ENCODE data around the gene ATP2B2.

DNA sequence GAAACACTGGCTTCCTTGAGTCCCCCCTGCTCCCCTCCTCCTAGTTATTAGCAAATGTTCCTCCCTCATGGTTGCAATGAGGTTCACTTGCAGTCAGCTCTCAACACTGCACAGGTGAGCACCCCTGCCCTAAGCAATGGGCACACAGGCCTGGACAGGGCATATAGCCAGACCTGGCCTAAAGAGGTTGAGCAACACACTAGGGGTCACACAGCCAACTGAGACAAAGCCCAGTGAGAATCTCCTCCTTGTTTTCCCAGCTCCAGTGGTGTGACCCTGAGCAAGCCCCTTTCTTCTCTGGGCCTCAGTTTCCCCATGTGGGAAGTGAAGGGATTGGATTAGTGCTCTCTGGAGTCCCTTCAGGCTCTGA is 49.9 kb downstream of the ATP2B2 start:
- no peak for TF ChIP-seq POLR2A (IDR thresholded peaks at IDR 0.05; ENCODE audit: extremely low read depth, insufficient read length)
- TF ChIP-seq, protein P1, sequence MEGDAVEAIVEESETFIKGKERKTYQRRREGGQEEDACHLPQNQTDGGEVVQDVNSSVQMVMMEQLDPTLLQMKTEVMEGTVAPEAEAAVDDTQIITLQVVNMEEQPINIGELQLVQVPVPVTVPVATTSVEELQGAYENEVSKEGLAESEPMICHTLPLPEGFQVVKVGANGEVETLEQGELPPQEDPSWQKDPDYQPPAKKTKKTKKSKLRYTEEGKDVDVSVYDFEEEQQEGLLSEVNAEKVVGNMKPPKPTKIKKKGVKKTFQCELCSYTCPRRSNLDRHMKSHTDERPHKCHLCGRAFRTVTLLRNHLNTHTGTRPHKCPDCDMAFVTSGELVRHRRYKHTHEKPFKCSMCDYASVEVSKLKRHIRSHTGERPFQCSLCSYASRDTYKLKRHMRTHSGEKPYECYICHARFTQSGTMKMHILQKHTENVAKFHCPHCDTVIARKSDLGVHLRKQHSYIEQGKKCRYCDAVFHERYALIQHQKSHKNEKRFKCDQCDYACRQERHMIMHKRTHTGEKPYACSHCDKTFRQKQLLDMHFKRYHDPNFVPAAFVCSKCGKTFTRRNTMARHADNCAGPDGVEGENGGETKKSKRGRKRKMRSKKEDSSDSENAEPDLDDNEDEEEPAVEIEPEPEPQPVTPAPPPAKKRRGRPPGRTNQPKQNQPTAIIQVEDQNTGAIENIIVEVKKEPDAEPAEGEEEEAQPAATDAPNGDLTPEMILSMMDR (IDR thresholded peaks at IDR 0.05; ENCODE audit: low read depth, low read length): no peak
- TF ChIP-seq, protein P2, sequence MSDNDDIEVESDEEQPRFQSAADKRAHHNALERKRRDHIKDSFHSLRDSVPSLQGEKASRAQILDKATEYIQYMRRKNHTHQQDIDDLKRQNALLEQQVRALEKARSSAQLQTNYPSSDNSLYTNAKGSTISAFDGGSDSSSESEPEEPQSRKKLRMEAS (IDR thresholded peaks at IDR 0.05; ENCODE audit: low read depth, low read length): no peak
- no peak for TF ChIP-seq MYC (IDR thresholded peaks at IDR 0.05; ENCODE audit: low read depth, low read length)
